HEK293 (cell line): ENCODE results near the gene KITLG.
"Not testable (repeated sequence)": the region's sequence is repeated elsewhere in the genome, so short reads cannot be mapped to it uniquely, and the experiment has no call there.

Experiments used
- ATF2 ChIP-seq: fragments of 450-650 bp; formaldehyde crosslinking; IDR thresholded peaks from 2 replicates; pipeline ENCODE4 v1.5.1; 2016; ENCODE audit warnings: missing biosample characterization, missing genetic modification characterization, low read depth
- CTCF ChIP-seq: fragments of 450-650 bp; formaldehyde crosslinking; IDR thresholded peaks from 2 replicates; pipeline ENCODE4 v1.5.1; 2016; ENCODE audit warnings: missing biosample characterization, missing genetic modification characterization
- REST ChIP-seq: fragments of 450-650 bp; formaldehyde crosslinking; IDR thresholded peaks from 2 replicates; pipeline ENCODE4 v1.5.1; 2016; ENCODE audit warnings: missing biosample characterization, missing genetic modification characterization
- SALL2 ChIP-seq: fragments of 450-650 bp; formaldehyde crosslinking; IDR thresholded peaks from 2 replicates; pipeline ENCODE4 v1.5.0; 2017; ENCODE audit warnings: missing biosample characterization, mild to moderate bottlenecking, missing genetic modification characterization, borderline replicate concordance
- TCF7L2 ChIP-seq: IDR thresholded peaks from 2 replicates; pipeline ENCODE4 v1.6.1; 2011; ENCODE audit warnings: low read depth, mild to moderate bottlenecking, inconsistent platforms, low read length, moderate library complexity, borderline replicate concordance
- ZBTB44 ChIP-seq: fragments of 450-650 bp; IDR thresholded peaks from 2 replicates; pipeline ENCODE4 v1.5.1; 2018; ENCODE audit warnings: missing biosample characterization, mild to moderate bottlenecking, missing genetic modification characterization
- ZBTB8A ChIP-seq: fragments of 450-650 bp; formaldehyde crosslinking; IDR thresholded peaks from 2 replicates; pipeline ENCODE4 v1.5.1; 2016; ENCODE audit warnings: missing biosample characterization, missing genetic modification characterization
- ZNF24 ChIP-seq: fragments of 450-650 bp; formaldehyde crosslinking; IDR thresholded peaks from 2 replicates; pipeline ENCODE4 v1.5.1; 2016; ENCODE audit warnings: missing biosample characterization, missing genetic modification characterization
- ZNF433 ChIP-seq: fragments of 450-650 bp; formaldehyde crosslinking; IDR thresholded peaks from 2 replicates; pipeline ENCODE4 v1.5.1; 2016; ENCODE audit warnings: missing biosample characterization, missing genetic modification characterization, low read depth
- ZNF510 ChIP-seq: fragments of 450-650 bp; formaldehyde crosslinking; IDR thresholded peaks from 2 replicates; pipeline ENCODE4 v1.5.1; 2018; ENCODE audit warnings: mild to moderate bottlenecking, missing genetic modification characterization, missing biosample characterization; ENCODE audit not compliant: insufficient replicate concordance
- ZSCAN5A ChIP-seq: fragments of 450-650 bp; formaldehyde crosslinking; IDR thresholded peaks from 2 replicates; pipeline ENCODE4 v1.5.1; 2016; ENCODE audit warnings: missing biosample characterization, missing genetic modification characterization

- not testable (repeated sequence) for TF ChIP-seq ZNF433 (tag by site-specific recombination); CTCF; SALL2 (tag by site-specific recombination); ZSCAN5A (tag by site-specific recombination); REST; TCF7L2; ZNF24; ZBTB8A (tag by site-specific recombination); ZBTB44 (tag by site-specific recombination); ZNF510 (tag by site-specific recombination); ATF2
These were observed 72.4 kb downstream of the KITLG start for GRCh38 chr12:88507851-88508250.
